HepG2 (cell line): Measurements from ENCODE around the gene MEA1. TPM values are rescaled to one million over a fixed set of nuclear protein-coding genes. Genes with fewer than 3 reads are reported as not detected.

ENCODE experiments used
- BRD4 ChIP-seq: sonication (generic); formaldehyde crosslinking; IDR thresholded peaks from 2 replicates; pipeline ENCODE4 v1.4.0; 2020; ENCODE audit warnings: missing genetic modification reagents
- HDAC6 ChIP-seq: fragments of 200-600 bp; sonication (generic); IDR thresholded peaks from 2 replicates; pipeline ENCODE4 v1.7.0; 2017; ENCODE audit warnings: mild to moderate bottlenecking, antibody characterized with exemption, low read length, low read depth
- KAT2B ChIP-seq: fragments of 150-350 bp; IDR thresholded peaks from 2 replicates; pipeline ENCODE4 v1.6.1; 2014; ENCODE audit warnings: low read depth, low read length, borderline replicate concordance
- MTF2 ChIP-seq: sonication (generic); formaldehyde crosslinking; IDR thresholded peaks from 2 replicates; pipeline ENCODE4 v1.5.0; 2020; ENCODE audit warnings: missing genetic modification reagents, borderline replicate concordance
- MXD4 ChIP-seq: IDR thresholded peaks from 2 replicates; pipeline ENCODE4 v1.6.1; 2016; ENCODE audit warnings: mild to moderate bottlenecking, missing biosample characterization, missing genetic modification reagents
- PHF21A ChIP-seq: sonication (generic); formaldehyde crosslinking; IDR thresholded peaks from 2 replicates; pipeline ENCODE4 v1.5.0; 2020; ENCODE audit warnings: mild to moderate bottlenecking, missing genetic modification reagents
- RARA ChIP-seq: IDR thresholded peaks from 2 replicates; pipeline ENCODE4 v1.6.1; 2016; ENCODE audit warnings: missing genetic modification reagents, missing compliant biosample characterization
- RXRA ChIP-seq: sonication (generic); formaldehyde crosslinking; IDR thresholded peaks from 2 replicates; pipeline ENCODE4 v1.5.1; 2020; ENCODE audit warnings: missing genetic modification reagents
- TBX3 ChIP-seq: fragments of 450-650 bp; IDR thresholded peaks from 2 replicates; pipeline ENCODE4 v1.6.1; 2017; ENCODE audit warnings: antibody characterized with exemption, mild to moderate bottlenecking, inconsistent platforms, borderline replicate concordance
- ZFYVE20 ChIP-seq: sonication (generic); formaldehyde crosslinking; IDR thresholded peaks from 2 replicates; pipeline ENCODE4 v1.8.0; 2023; ENCODE audit warnings: low read depth, mild to moderate bottlenecking, moderate library complexity, missing genetic modification reagents, borderline replicate concordance
- ZKSCAN5 ChIP-seq: sonication (generic); formaldehyde crosslinking; IDR thresholded peaks from 2 replicates; pipeline ENCODE4 v1.5.1; 2020; ENCODE audit warnings: mild to moderate bottlenecking, missing genetic modification reagents
- ZNF138 ChIP-seq: sonication (generic); formaldehyde crosslinking; IDR thresholded peaks from 2 replicates; pipeline ENCODE4 v1.5.0; 2020; ENCODE audit warnings: mild to moderate bottlenecking, low read depth, missing genetic modification reagents
- ZNF329 ChIP-seq: sonication (generic); formaldehyde crosslinking; IDR thresholded peaks from 2 replicates; pipeline ENCODE4 v1.9.0; 2021; ENCODE audit warnings: low read depth, mild to moderate bottlenecking, missing genetic modification reagents
- ZNF432 ChIP-seq: sonication (generic); formaldehyde crosslinking; IDR thresholded peaks from 2 replicates; pipeline ENCODE4 v1.5.0; 2020; ENCODE audit warnings: missing genetic modification reagents, mild to moderate bottlenecking, borderline replicate concordance
- ZNF468 ChIP-seq: sonication (generic); formaldehyde crosslinking; IDR thresholded peaks from 2 replicates; pipeline ENCODE4 v1.8.0; 2022; ENCODE audit warnings: mild to moderate bottlenecking, moderate library complexity, missing genetic modification reagents
- polyA plus RNA-seq, 8 experiments: library from polyadenylated mRNA; depleted of rRNA in 3 of 8; stranded (reverse) in 7 of 8; unstranded in 1 of 8; fragments of >200 nt; fragmentation: Illumina TruSeq in 4 of 8; extraction: Trizol in 4 of 8; gene quantifications; 2 replicates each; pipeline versions ENCODE4 v1.2.1 to v1.2.3, GENCODE V29; 2011 to 2016; ENCODE audit warnings: low read depth in 4 of 8, missing spikeins in 1 of 8, mixed read lengths in 1 of 8; ENCODE audit not compliant: insufficient read depth in 1 of 8
- total RNA-seq, 5 experiments: library from RNA; depleted of rRNA; stranded (reverse); fragments of >200 nt; fragmentation: Illumina TruSeq; extraction: Trizol; gene quantifications; 2 replicates each; pipeline ENCODE4 v1.2.3, GENCODE V29; 2016; ENCODE audit warnings: low read depth in 1 of 5
- TF ChIP-seq, protein P1 (sequence below): sonication (generic); formaldehyde crosslinking; IDR thresholded peaks from 2 replicates; pipeline ENCODE4 v1.8.0; 2022; ENCODE audit warnings: mild to moderate bottlenecking, missing genetic modification reagents, borderline replicate concordance
- TF ChIP-seq, protein P2 (sequence below): sonication (generic); formaldehyde crosslinking; IDR thresholded peaks from 2 replicates; pipeline ENCODE4 v1.4.0; 2020; ENCODE audit warnings: mild to moderate bottlenecking, missing genetic modification reagents
- TF ChIP-seq, protein P3 (sequence below): sonication (generic); formaldehyde crosslinking; IDR thresholded peaks from 2 replicates; pipeline ENCODE4 v1.4.0; 2020; ENCODE audit warnings: mild to moderate bottlenecking, missing genetic modification reagents, borderline replicate concordance
- TF ChIP-seq, protein P4 (sequence below): sonication (generic); formaldehyde crosslinking; conservative IDR thresholded peaks from 2 replicates; pipeline ENCODE4 v1.4.0; 2020; ENCODE audit warnings: missing genetic modification reagents

Gene MEA1
- total and polyA plus RNA-seq, 2 of the 13 experiments (the other 11 are each of a cell fraction or from before 2014, with no cell fraction given) = 75.6 to 86.2 TPM

DNA sequence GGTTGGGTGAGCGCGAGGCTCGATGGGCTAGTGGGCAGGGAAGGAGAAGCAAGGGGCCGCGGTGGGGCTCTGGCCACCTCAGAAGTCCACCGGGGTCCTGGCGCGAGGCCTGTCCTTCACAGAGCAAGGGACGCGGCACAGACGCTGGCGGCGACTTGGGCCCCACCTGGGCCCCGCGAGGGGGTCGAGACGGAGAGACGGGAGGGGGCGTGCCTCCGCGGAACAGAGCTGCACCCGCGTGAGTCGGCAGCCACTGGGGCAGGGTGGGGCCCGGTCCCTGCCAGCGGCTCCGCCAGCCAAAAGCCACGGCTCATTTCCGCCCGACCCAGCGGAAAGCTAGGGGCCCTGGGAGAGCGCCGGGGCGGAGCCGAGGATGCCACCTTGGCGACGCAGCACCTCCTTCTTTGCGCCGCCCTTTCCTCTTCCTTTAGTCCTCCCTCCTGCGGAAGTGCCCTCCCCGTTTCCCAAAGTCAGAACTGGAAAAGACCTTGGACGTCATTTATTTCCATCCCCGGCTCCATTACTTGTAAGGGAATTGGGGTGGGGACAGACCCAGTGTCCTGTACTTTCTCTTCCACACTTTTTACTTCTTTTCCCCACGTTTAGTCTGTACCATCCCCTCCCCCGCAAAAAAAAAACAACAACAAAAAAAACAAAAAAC lies 39.9 kb upstream of the MEA1 start, which contains the start of gene CUL7 (continued):
- no peak; the same call in 1 of the 2 replicates for TF ChIP-seq PHF21A (CRISPR knock-in tag)
- 0 out of 2 replicates have a peak, but pooled peaks have one; percentile 73 for TF ChIP-seq MTF2 (CRISPR knock-in tag)
- peak; percentile 93; the same call in 1 of the 2 replicates for TF ChIP-seq BRD4
- TF ChIP-seq, protein P1, sequence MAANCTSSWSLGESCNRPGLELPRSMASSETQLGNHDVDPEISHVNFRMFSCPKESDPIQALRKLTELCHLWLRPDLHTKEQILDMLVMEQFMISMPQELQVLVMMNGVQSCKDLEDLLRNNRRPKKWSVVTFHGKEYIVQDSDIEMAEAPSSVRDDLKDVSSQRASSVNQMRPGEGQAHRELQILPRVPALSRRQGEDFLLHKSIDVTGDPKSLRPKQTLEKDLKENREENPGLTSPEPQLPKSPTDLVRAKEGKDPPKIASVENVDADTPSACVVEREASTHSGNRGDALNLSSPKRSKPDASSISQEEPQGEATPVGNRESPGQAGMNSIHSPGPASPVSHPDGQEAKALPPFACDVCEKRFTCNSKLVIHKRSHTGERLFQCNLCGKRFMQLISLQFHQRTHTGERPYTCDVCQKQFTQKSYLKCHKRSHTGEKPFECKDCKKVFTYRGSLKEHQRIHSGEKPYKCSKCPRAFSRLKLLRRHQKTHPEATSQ (CRISPR knock-in tag) = peak; percentile 87; the same call in 1 of the 2 replicates
- TF ChIP-seq, protein P2, sequence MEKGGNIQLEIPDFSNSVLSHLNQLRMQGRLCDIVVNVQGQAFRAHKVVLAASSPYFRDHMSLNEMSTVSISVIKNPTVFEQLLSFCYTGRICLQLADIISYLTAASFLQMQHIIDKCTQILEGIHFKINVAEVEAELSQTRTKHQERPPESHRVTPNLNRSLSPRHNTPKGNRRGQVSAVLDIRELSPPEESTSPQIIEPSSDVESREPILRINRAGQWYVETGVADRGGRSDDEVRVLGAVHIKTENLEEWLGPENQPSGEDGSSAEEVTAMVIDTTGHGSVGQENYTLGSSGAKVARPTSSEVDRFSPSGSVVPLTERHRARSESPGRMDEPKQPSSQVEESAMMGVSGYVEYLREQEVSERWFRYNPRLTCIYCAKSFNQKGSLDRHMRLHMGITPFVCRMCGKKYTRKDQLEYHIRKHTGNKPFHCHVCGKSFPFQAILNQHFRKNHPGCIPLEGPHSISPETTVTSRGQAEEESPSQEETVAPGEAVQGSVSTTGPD (CRISPR knock-in tag) = no peak; the same call in 1 of the 2 replicates
- peak; percentile 55; the same call in 1 of the 2 replicates for TF ChIP-seq ZNF329
- no peak for TF ChIP-seq ZNF468 (CRISPR knock-in tag)
- TF ChIP-seq TBX3 = no peak
- peak; percentile 56; the same call in 1 of the 2 replicates for TF ChIP-seq ZFYVE20 (CRISPR knock-in tag)
- TF ChIP-seq, protein P3, sequence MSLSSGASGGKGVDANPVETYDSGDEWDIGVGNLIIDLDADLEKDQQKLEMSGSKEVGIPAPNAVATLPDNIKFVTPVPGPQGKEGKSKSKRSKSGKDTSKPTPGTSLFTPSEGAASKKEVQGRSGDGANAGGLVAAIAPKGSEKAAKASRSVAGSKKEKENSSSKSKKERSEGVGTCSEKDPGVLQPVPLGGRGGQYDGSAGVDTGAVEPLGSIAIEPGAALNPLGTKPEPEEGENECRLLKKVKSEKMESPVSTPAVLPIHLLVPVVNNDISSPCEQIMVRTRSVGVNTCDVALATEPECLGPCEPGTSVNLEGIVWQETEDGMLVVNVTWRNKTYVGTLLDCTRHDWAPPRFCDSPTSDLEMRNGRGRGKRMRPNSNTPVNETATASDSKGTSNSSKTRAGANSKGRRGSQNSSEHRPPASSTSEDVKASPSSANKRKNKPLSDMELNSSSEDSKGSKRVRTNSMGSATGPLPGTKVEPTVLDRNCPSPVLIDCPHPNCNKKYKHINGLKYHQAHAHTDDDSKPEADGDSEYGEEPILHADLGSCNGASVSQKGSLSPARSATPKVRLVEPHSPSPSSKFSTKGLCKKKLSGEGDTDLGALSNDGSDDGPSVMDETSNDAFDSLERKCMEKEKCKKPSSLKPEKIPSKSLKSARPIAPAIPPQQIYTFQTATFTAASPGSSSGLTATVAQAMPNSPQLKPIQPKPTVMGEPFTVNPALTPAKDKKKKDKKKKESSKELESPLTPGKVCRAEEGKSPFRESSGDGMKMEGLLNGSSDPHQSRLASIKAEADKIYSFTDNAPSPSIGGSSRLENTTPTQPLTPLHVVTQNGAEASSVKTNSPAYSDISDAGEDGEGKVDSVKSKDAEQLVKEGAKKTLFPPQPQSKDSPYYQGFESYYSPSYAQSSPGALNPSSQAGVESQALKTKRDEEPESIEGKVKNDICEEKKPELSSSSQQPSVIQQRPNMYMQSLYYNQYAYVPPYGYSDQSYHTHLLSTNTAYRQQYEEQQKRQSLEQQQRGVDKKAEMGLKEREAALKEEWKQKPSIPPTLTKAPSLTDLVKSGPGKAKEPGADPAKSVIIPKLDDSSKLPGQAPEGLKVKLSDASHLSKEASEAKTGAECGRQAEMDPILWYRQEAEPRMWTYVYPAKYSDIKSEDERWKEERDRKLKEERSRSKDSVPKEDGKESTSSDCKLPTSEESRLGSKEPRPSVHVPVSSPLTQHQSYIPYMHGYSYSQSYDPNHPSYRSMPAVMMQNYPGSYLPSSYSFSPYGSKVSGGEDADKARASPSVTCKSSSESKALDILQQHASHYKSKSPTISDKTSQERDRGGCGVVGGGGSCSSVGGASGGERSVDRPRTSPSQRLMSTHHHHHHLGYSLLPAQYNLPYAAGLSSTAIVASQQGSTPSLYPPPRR (CRISPR knock-in tag) = peak; percentile 76; the same call in 1 of the 2 replicates
- TF ChIP-seq HDAC6 = no peak
- TF ChIP-seq ZKSCAN5 (CRISPR knock-in tag) = no peak
- peak; percentile 58 for TF ChIP-seq RARA
- no peak for TF ChIP-seq KAT2B
- peak; percentile 88 for TF ChIP-seq RXRA (CRISPR knock-in tag)
- peak; percentile 97 for TF ChIP-seq MXD4 (CRISPR knock-in tag)
- TF ChIP-seq, protein P4, sequence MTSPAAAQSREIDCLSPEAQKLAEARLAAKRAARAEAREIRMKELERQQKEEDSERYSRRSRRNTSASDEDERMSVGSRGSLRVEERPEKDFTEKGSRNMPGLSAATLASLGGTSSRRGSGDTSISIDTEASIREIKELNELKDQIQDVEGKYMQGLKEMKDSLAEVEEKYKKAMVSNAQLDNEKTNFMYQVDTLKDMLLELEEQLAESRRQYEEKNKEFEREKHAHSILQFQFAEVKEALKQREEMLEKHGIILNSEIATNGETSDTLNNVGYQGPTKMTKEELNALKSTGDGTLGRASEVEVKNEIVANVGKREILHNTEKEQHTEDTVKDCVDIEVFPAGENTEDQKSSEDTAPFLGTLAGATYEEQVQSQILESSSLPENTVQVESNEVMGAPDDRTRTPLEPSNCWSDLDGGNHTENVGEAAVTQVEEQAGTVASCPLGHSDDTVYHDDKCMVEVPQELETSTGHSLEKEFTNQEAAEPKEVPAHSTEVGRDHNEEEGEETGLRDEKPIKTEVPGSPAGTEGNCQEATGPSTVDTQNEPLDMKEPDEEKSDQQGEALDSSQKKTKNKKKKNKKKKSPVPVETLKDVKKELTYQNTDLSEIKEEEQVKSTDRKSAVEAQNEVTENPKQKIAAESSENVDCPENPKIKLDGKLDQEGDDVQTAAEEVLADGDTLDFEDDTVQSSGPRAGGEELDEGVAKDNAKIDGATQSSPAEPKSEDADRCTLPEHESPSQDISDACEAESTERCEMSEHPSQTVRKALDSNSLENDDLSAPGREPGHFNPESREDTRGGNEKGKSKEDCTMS (CRISPR knock-in tag) = peak; percentile 88; the same call in 1 of the 2 replicates
- no peak for TF ChIP-seq ZNF432 (CRISPR knock-in tag)
- peak; percentile 73; the same call in 1 of the 2 replicates for TF ChIP-seq ZNF138 (CRISPR knock-in tag)
